COR-L47 (cell line): Measurements from ENCODE around the gene ADRM1.

Experiments
- DNase-seq: peaks from one replicate; lab custom pipeline; 2025; lab: John Stamatoyannopoulos, UW

The ADRM1 gene

GRCh38 chr20:62297449-62298227 is 5.2 kb upstream of the ADRM1 start:
- no peak for DNase-seq

GRCh38 chr20:62298577-62299249 is 4.1 kb upstream of the ADRM1 start:
- DNase-seq = no peak

- DNase-seq = no peak
Measured at GRCh38 chr20:62299666-62300236, 3.0 kb upstream of the ADRM1 start.

- DNase-seq = no peak
Measured at GRCh38 chr20:62300319-62300718, 2.5 kb upstream of the ADRM1 start.

GRCh38 chr20:62301111-62301668 is 1.6 kb upstream of the ADRM1 start:
- DNase-seq = no peak

GRCh38 chr20:62301773-62302340 is 940 bp upstream of the ADRM1 start:
- DNase-seq = peak; percentile 92

GRCh38 chr20:62303062-62303339 is 204 bp downstream of the ADRM1 start:
- no peak for DNase-seq

GRCh38 chr20:62303340-62304226 is 786 bp downstream of the ADRM1 start:
- peak; percentile 27 for DNase-seq

GRCh38 chr20:62304331-62305148 is 1.7 kb downstream of the ADRM1 start:
- DNase-seq = no peak

- DNase-seq = no peak
Measured at GRCh38 chr20:62305149-62305764, 2.5 kb downstream of the ADRM1 start.

- DNase-seq = no peak
Measured at GRCh38 chr20:62305765-62306413, 3.1 kb downstream of the ADRM1 start.

- DNase-seq = no peak
Measured at GRCh38 chr20:62306414-62307187, 3.8 kb downstream of the ADRM1 start.

- peak; percentile 5 for DNase-seq
Measured at GRCh38 chr20:62307226-62308101, 4.7 kb downstream of the ADRM1 start.

GRCh38 chr20:62308102-62308822 is 5.5 kb downstream of the ADRM1 start:
- DNase-seq = no peak

- DNase-seq = no peak
Measured at GRCh38 chr20:62309198-62309944, 6.6 kb downstream of the ADRM1 start.

GRCh38 chr20:62309947-62310756 is 7.4 kb downstream of the ADRM1 start:
- DNase-seq = no peak
